ENCODE data around the gene CDADC1.

GRCh38 chr13:49213997-49214916 is 33.5 kb upstream of the CDADC1 start:
- no peak for TF ChIP-seq EZH2 (IDR thresholded peaks at IDR 0.05; ENCODE audit: insufficient read depth, low read length)
- TF ChIP-seq CTCF (IDR thresholded peaks at IDR 0.05; ENCODE audit: insufficient read depth, low read depth, low read length) = no peak
